HepG2 (cell line): ENCODE measurements around the gene SDR42E2. TPM values are rescaled to one million over a fixed set of nuclear protein-coding genes. Genes with fewer than 3 reads are reported as not detected.

ENCODE experiments used
- ATAC-seq: fragments of 200-7000 bp; cut with Tn5 transposase; 3 replicates; pipeline ENCODE4 v1.9.1; 2020; ENCODE audit warnings: mild to moderate bottlenecking, moderate library complexity
- BruUV-seq: library from RNA; stranded (reverse); fragments of 400-500 nt; replicated peaks from 2 replicates; lab custom pipeline; 2021; lab: Mats Ljungman, UMichigan
- CTCF ChIA-PET: fragments of 300-600 bp; formaldehyde crosslinking; extraction: SDS; loops from one replicate; lab custom pipeline; 2021; ENCODE audit warnings: low total read pairs, inconsistent platforms, low intra/inter-chr PET ratio; lab: Yijun Ruan, JAX
- POLR2A ChIA-PET: fragments of 350-600 bp; sonication (Branson Sonifier 250); formaldehyde crosslinking; loops from one replicate; lab custom pipeline; 2020; ENCODE audit warnings: antibody characterized with exemption, inconsistent platforms; lab: Yijun Ruan, JAX
- DNase-seq: peaks from one replicate; pipeline ENCODE4 v3.0.0-alpha.2; 2015; ENCODE audit warnings: low spot score
- FAIRE-seq: peaks from 3 replicates; lab custom pipeline; 2011; peaks lifted over from hg19 to GRCh38; lab: Jason Lieb, UNC
- H2AFZ ChIP-seq: one replicate; pipeline ENCODE4 v1.6.1; 2011; ENCODE audit warnings: low read length, inconsistent platforms
- H3K27ac ChIP-seq: fragments of 300-600 bp; 3 replicates; pipeline ENCODE4 v1.8.0; 2011; ENCODE audit warnings: mixed run types, mild to moderate bottlenecking, mixed read lengths, low read length, inconsistent platforms; ENCODE audit not compliant: insufficient read depth; ENCODE audit errors: extremely low read length
- H3K27me3 ChIP-seq, 2 experiments: fragments of 200-600 bp in 1 of 2; 2 replicates in 1 of 2; 3 replicates in 1 of 2; pipeline versions ENCODE4 v1.6.0 to v1.8.0; 2011; ENCODE audit warnings: low read length in 2 of 2, mild to moderate bottlenecking in 2 of 2, moderate library complexity in 2 of 2, inconsistent platforms in 1 of 2; ENCODE audit not compliant: insufficient read depth in 2 of 2, control insufficient read depth in 1 of 2
- H3K36me3 ChIP-seq, 2 experiments: fragments of 200-600 bp in 1 of 2; replicated peaks in 1 of 2; 2 replicates in 1 of 2; 3 replicates in 1 of 2; pipeline versions ENCODE4 v1.5.1 to v1.8.0; 2011; ENCODE audit warnings: low read length in 2 of 2, inconsistent platforms in 1 of 2; ENCODE audit not compliant: insufficient read depth in 2 of 2, control insufficient read depth in 1 of 2
- H3K4me1 ChIP-seq: 2 replicates; pipeline ENCODE4 v1.5.1; 2012; ENCODE audit warnings: low read length, inconsistent platforms; ENCODE audit not compliant: insufficient read depth
- H3K4me2 ChIP-seq: 2 replicates; pipeline ENCODE4 v1.6.0; 2011; ENCODE audit warnings: low read depth, low read length, inconsistent platforms
- H3K4me3 ChIP-seq, 3 experiments: fragments of 200-600 bp in 1 of 3; sonication (generic), shearing (Covaris generic) in 1 of 3; replicated peaks in 1 of 3; 2 replicates each; pipeline ENCODE4 v1.5.1; 2011 to 2016; ENCODE audit warnings: low read length in 3 of 3, inconsistent platforms in 2 of 3, low read depth in 2 of 3, mild to moderate bottlenecking in 2 of 3, control low read depth in 1 of 3, mixed read lengths in 1 of 3; ENCODE audit not compliant: insufficient read depth in 1 of 3
- H3K79me2 ChIP-seq: one replicate; pipeline ENCODE4 v1.6.1; 2011; ENCODE audit warnings: low read length, inconsistent platforms; ENCODE audit not compliant: insufficient read depth
- H3K9ac ChIP-seq: 2 replicates; pipeline ENCODE4 v1.6.0; 2011; ENCODE audit warnings: mild to moderate bottlenecking, low read depth, low read length, inconsistent platforms; ENCODE audit not compliant: insufficient read depth
- H3K9me3 ChIP-seq: 2 replicates; pipeline ENCODE4 v1.5.1; 2012; ENCODE audit warnings: mild to moderate bottlenecking, low read length
- H4K20me1 ChIP-seq: 2 replicates; pipeline ENCODE4 v1.6.0; 2011; ENCODE audit warnings: inconsistent platforms, mild to moderate bottlenecking, low read length, moderate library complexity; ENCODE audit not compliant: insufficient read depth
- ELF1 ChIP-seq: sonication (generic); formaldehyde crosslinking; IDR thresholded peaks from 2 replicates; pipeline ENCODE4 v1.4.0; 2020; ENCODE audit warnings: missing genetic modification reagents
- ISX ChIP-seq: sonication (generic); formaldehyde crosslinking; conservative IDR thresholded peaks from 2 replicates; pipeline ENCODE4 v1.5.0; 2020; ENCODE audit warnings: missing genetic modification reagents
- KMT2A ChIP-seq: sonication (generic); formaldehyde crosslinking; IDR thresholded peaks from 2 replicates; pipeline ENCODE4 v1.4.0; 2020; ENCODE audit warnings: missing genetic modification reagents
- NCOR1 ChIP-seq: fragments of 200-600 bp; sonication (generic); IDR thresholded peaks from 2 replicates; pipeline ENCODE4 v1.7.0; 2017; ENCODE audit warnings: antibody characterized with exemption, low read length, borderline replicate concordance
- SALL1 ChIP-seq: sonication (generic); formaldehyde crosslinking; IDR thresholded peaks from 2 replicates; pipeline ENCODE4 v1.8.0; 2022; ENCODE audit warnings: mild to moderate bottlenecking, missing genetic modification reagents
- SRSF1 ChIP-seq: fragments of 200-400 bp; formaldehyde crosslinking; optimal IDR thresholded peaks from 2 replicates; pipeline ENCODE3; 2017; ENCODE audit warnings: mild to moderate bottlenecking, low read depth, low read length, moderate library complexity
- TARDBP ChIP-seq: sonication (generic); formaldehyde crosslinking; IDR thresholded peaks from 2 replicates; pipeline ENCODE4 v1.8.0; 2022; ENCODE audit warnings: mild to moderate bottlenecking, missing genetic modification reagents
- ZNF530 ChIP-seq: sonication (generic); formaldehyde crosslinking; IDR thresholded peaks from 2 replicates; pipeline ENCODE4 v1.5.0; 2020; ENCODE audit warnings: low read depth, mild to moderate bottlenecking, missing genetic modification reagents
- ZNF816 ChIP-seq: sonication (generic); formaldehyde crosslinking; IDR thresholded peaks from 2 replicates; pipeline ENCODE4 v1.8.0; 2022; ENCODE audit warnings: missing genetic modification reagents, mild to moderate bottlenecking, borderline replicate concordance
- ZNF878 ChIP-seq: sonication (generic); formaldehyde crosslinking; IDR thresholded peaks from 2 replicates; pipeline ENCODE4 v1.8.1; 2023; ENCODE audit warnings: mild to moderate bottlenecking, missing genetic modification reagents, moderate library complexity
- ZNF879 ChIP-seq: sonication (generic); formaldehyde crosslinking; IDR thresholded peaks from 2 replicates; pipeline ENCODE4 v1.8.1; 2023; ENCODE audit warnings: missing genetic modification reagents
- WGBS: methylation state at CpG from one replicate; pipeline ENCODE4 v1.1.6; 2017; ENCODE audit warnings: low lambda C conversion rate; 5-methylcytosine and 5-hydroxymethylcytosine counted together
- in situ Hi-C: cut with HindIII; loops from 2 replicates; pipeline ENCODE4 v1.10.0; 2017; ENCODE audit warnings: low pct_unique_long_range_greater_than_20kb; ENCODE audit not compliant: extremely low pct_ligation_motif_present
- intact Hi-C: fragments of 100-400 bp; cut with micrococcal nuclease; formaldehyde crosslinking; loops from one replicate; pipeline ENCODE4 v1.10.0; 2022; ENCODE audit not compliant: unreplicated experiment
- polyA plus RNA-seq, 8 experiments: library from polyadenylated mRNA; depleted of rRNA in 3 of 8; stranded (reverse) in 7 of 8; unstranded in 1 of 8; fragments of >200 nt; fragmentation: Illumina TruSeq in 4 of 8; extraction: Trizol in 4 of 8; gene quantifications; 2 replicates each; pipeline versions ENCODE4 v1.2.1 to v1.2.3, GENCODE V29; 2011 to 2016; ENCODE audit warnings: low read depth in 4 of 8, missing spikeins in 1 of 8, mixed read lengths in 1 of 8; ENCODE audit not compliant: insufficient read depth in 1 of 8
- total RNA-seq, 5 experiments: library from RNA; depleted of rRNA; stranded (reverse); fragments of >200 nt; fragmentation: Illumina TruSeq; extraction: Trizol; gene quantifications; 2 replicates each; pipeline ENCODE4 v1.2.3, GENCODE V29; 2016; ENCODE audit warnings: low read depth in 1 of 5
- TF ChIP-seq, protein P1 (sequence below): sonication (generic); formaldehyde crosslinking; IDR thresholded peaks from 2 replicates; pipeline ENCODE4 v1.4.0; 2020; ENCODE audit warnings: missing genetic modification reagents, borderline replicate concordance
- TF ChIP-seq, protein P2 (sequence below): sonication (generic); formaldehyde crosslinking; IDR thresholded peaks from 2 replicates; pipeline ENCODE4 v1.4.0; 2020; ENCODE audit warnings: missing genetic modification reagents, mild to moderate bottlenecking, borderline replicate concordance
- TF ChIP-seq, protein P3 (sequence below): sonication (generic); formaldehyde crosslinking; IDR thresholded peaks from 2 replicates; pipeline ENCODE4 v1.5.1; 2020; ENCODE audit warnings: mild to moderate bottlenecking, missing genetic modification reagents, borderline replicate concordance

The SDR42E2 gene
- total and polyA plus RNA-seq, 2 of the 13 experiments (the other 11 are each of a cell fraction or from before 2014, with no cell fraction given), result 0.05 to 0.11 TPM

DNA sequence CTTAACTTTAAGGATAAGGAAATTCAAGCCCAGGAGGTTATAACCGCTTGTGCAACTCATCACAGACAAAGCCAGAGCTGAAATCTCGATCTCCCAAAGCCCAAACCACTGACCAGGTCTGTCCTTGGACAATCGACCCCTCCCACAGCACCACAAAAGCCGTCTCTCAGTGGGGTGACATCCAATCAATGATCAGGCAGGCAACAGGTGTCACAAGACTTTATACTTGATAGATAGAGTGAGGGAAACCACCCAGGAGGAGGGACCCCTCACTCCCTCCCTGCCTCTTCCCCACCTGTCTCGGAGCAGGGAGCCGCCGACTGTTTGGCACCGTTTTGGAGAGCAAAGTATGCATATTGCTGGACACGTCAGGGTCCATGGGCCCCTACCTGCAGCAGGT lies 14.5 kb upstream of the SDR42E2 start (continued):
- TF ChIP-seq SRSF1, result no peak
- TF ChIP-seq ELF1 (CRISPR knock-in tag), result no peak
- TF ChIP-seq, protein P1, sequence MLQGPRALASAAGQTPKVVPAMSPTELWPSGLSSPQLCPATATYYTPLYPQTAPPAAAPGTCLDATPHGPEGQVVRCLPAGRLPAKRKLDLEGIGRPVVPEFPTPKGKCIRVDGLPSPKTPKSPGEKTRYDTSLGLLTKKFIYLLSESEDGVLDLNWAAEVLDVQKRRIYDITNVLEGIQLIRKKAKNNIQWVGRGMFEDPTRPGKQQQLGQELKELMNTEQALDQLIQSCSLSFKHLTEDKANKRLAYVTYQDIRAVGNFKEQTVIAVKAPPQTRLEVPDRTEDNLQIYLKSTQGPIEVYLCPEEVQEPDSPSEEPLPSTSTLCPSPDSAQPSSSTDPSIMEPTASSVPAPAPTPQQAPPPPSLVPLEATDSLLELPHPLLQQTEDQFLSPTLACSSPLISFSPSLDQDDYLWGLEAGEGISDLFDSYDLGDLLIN, result no peak
- TF ChIP-seq ZNF530, result no peak
- TF ChIP-seq, all 625 proteins: peak for 0

DNA sequence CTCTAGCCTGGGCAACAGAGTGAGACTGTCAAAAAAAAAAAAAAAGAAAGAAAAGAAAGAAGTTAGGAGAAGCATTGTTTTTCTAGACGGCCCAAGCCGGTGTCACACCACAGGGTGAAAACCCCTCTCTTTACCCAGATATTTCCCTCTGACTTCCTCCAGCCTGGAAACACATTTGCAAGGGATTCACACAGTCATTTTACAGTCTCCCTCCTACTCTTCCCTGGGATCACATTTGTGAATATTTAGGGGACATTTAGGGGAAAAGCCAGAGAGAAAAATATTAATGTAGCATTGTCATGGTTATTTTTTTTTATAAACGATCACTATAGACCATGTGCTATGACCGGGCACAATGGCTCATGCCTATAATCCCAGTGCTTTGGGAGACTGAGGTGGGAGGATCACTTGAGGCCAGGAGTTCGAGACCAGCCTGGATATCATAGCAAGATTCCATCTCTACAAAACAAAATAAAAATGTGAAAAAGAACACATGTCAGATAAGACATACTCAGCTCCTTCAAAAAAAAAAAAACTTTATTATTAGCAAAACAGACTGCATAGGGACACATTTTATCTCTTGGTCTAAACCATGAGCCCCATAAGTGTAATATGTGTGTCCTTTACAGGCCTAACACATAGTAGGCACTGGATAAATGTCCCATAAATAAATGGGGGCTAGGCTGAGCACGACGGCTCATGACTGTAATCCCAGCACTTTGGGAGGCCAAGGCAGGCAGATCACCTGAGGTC lies 10.9 kb upstream of the SDR42E2 start:
- DNase-seq, result no peak
- in situ Hi-C loops, result no loop called here
- TF ChIP-seq, protein P2, sequence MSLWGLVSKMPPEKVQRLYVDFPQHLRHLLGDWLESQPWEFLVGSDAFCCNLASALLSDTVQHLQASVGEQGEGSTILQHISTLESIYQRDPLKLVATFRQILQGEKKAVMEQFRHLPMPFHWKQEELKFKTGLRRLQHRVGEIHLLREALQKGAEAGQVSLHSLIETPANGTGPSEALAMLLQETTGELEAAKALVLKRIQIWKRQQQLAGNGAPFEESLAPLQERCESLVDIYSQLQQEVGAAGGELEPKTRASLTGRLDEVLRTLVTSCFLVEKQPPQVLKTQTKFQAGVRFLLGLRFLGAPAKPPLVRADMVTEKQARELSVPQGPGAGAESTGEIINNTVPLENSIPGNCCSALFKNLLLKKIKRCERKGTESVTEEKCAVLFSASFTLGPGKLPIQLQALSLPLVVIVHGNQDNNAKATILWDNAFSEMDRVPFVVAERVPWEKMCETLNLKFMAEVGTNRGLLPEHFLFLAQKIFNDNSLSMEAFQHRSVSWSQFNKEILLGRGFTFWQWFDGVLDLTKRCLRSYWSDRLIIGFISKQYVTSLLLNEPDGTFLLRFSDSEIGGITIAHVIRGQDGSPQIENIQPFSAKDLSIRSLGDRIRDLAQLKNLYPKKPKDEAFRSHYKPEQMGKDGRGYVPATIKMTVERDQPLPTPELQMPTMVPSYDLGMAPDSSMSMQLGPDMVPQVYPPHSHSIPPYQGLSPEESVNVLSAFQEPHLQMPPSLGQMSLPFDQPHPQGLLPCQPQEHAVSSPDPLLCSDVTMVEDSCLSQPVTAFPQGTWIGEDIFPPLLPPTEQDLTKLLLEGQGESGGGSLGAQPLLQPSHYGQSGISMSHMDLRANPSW (CRISPR knock-in tag), result no peak
- TF ChIP-seq KMT2A, result no peak
- no peak for TF ChIP-seq ZNF878 (CRISPR knock-in tag)
- TF ChIP-seq ZNF816 (CRISPR knock-in tag), result no peak
- TF ChIP-seq ISX (CRISPR knock-in tag), result no peak
- TF ChIP-seq TARDBP, result no peak
- TF ChIP-seq SALL1 (CRISPR knock-in tag), result no peak
- no peak for TF ChIP-seq ZNF879 (CRISPR knock-in tag)
- TF ChIP-seq, protein P3, sequence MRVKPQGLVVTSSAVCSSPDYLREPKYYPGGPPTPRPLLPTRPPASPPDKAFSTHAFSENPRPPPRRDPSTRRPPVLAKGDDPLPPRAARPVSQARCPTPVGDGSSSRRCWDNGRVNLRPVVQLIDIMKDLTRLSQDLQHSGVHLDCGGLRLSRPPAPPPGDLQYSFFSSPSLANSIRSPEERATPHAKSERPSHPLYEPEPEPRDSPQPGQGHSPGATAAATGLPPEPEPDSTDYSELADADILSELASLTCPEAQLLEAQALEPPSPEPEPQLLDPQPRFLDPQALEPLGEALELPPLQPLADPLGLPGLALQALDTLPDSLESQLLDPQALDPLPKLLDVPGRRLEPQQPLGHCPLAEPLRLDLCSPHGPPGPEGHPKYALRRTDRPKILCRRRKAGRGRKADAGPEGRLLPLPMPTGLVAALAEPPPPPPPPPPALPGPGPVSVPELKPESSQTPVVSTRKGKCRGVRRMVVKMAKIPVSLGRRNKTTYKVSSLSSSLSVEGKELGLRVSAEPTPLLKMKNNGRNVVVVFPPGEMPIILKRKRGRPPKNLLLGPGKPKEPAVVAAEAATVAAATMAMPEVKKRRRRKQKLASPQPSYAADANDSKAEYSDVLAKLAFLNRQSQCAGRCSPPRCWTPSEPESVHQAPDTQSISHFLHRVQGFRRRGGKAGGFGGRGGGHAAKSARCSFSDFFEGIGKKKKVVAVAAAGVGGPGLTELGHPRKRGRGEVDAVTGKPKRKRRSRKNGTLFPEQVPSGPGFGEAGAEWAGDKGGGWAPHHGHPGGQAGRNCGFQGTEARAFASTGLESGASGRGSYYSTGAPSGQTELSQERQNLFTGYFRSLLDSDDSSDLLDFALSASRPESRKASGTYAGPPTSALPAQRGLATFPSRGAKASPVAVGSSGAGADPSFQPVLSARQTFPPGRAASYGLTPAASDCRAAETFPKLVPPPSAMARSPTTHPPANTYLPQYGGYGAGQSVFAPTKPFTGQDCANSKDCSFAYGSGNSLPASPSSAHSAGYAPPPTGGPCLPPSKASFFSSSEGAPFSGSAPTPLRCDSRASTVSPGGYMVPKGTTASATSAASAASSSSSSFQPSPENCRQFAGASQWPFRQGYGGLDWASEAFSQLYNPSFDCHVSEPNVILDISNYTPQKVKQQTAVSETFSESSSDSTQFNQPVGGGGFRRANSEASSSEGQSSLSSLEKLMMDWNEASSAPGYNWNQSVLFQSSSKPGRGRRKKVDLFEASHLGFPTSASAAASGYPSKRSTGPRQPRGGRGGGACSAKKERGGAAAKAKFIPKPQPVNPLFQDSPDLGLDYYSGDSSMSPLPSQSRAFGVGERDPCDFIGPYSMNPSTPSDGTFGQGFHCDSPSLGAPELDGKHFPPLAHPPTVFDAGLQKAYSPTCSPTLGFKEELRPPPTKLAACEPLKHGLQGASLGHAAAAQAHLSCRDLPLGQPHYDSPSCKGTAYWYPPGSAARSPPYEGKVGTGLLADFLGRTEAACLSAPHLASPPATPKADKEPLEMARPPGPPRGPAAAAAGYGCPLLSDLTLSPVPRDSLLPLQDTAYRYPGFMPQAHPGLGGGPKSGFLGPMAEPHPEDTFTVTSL (CRISPR knock-in tag), result no peak
- no peak for TF ChIP-seq NCOR1

More for the DNA sequence above, 10.9 kb upstream of the SDR42E2 start:
- Histone ChIP-seq H3K4me1 (no peaks in the 10 kb centered on the region), H3K4me3 (no peak overlapping the region), H3K9ac (no peak overlapping the region), H3K9me3 (no peaks in the 10 kb centered on the region), H4K20me1 (no peaks in the 10 kb centered on the region), H3K27me3 (peaks cover 6 to 63% of the 10 kb centered on the region in 2 experiments; a peak in 4 of 5 replicates), H3K36me3 (no peaks in the 10 kb centered on the region), H3K79me2 (no peaks in the 10 kb centered on the region), H3K4me2 (no peak overlapping the region), H2AFZ (no peak overlapping the region), H3K27ac (no peak overlapping the region)
- 6% methylated on average over 7 of the region's 7 CpGs for whole genome bisulfite sequencing
- ATAC-seq, result no peak
- ChIA-PET CTCF (no interaction called here), POLR2A (no interaction called here)
- BruUV-seq, result no TSS peak
- no peak for FAIRE-seq
- intact Hi-C loops, result no loop called here
